Effector CD4-positive, alpha-beta T cell (primary cell): ENCODE measurements around the gene CHCHD2.
A peak's percentile ranks its signal among the peaks of the same experiment; 100 is the strongest.
"Not testable (repeated sequence)": the region's sequence is repeated elsewhere in the genome, so short reads cannot be mapped to it uniquely, and the experiment has no call there.

Experiments
- DNase-seq: peaks from one replicate; pipeline ENCODE4 v3.0.0-alpha.2; 2020
- total RNA-seq: gene quantifications from one replicate; lab custom pipeline; 2026; lab: John Stamatoyannopoulos, UW

The CHCHD2 gene, protein sequence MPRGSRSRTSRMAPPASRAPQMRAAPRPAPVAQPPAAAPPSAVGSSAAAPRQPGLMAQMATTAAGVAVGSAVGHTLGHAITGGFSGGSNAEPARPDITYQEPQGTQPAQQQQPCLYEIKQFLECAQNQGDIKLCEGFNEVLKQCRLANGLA
- total RNA-seq, result 98.3 reads per million, percentile 82 among the genes with 10 or more reads in this experiment

- peak; percentile 91 for DNase-seq
Measured at GRCh38 chr7:56106108-56107073, at the start of gene CHCHD2. Gene CHCHD2 (minus strand): TSS chr7:56106476. CDS start chr7:56106413, 63 bp downstream.

- not testable (repeated sequence) for DNase-seq
Measured at GRCh38 chr7:56131062-56131461, 24.8 kb upstream of the CHCHD2 start.

GRCh38 chr7:56127241-56127975 lies 21.1 kb upstream of the CHCHD2 start:
- DNase-seq, result no peak

- DNase-seq, result no peak
Measured at GRCh38 chr7:56125831-56126230, 19.6 kb upstream of the CHCHD2 start.

- DNase-seq, result no peak
Measured at GRCh38 chr7:56124981-56125380, 18.7 kb upstream of the CHCHD2 start.

DNA sequence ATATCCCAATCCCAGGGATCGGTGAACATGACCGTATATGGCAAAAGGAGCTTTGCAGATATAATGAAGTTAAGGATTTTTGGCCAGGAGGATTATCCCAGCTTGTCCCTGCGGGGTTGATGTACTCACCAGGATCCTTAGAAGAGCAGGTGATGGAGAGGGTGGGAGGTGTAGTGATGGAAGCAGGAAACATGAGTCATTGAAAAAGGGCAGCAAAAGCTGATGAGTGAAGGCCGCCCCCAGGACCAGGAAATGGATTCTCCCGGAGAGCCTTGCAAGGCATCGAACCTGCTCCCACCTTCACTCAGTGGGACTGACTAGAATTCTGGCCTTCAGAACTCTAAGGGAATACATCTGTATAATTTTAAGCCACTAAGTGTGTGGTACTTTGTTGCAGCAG lies 15.2 kb upstream of the CHCHD2 start:
- DNase-seq, result no peak

DNA sequence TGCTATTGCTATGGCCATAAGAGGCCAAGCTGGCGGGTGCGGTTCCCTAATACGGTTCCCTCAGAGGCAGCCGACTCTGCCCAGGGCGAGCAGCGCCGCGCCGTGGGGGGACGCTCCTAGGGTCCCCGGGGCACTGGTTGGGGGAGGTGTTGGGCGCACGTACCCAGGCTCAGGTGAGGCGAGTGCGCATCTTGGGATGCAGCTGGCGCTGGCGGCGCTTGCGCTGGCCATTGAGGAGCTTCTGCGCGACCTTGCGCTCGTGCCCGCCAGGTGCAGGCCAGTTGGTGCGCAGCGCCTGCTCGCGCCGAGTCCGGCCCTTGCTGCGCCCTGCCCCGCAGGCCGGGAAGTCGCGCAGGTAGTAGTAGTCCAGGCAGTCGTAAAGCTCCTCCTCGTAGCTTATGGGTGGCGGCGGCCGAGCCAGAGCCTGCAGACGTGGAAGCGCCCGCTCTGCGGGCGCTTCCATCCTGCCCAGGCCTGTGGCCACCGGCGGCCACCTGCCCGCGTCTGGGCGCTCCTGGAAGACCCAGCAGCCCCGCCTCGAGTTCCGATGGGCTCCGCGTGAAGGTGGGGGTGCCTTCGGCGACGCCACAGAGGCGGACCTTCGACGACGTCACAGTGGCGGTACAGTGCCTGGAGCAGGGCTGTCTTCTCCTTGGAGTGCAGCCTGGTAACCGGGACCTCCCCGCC lies 9.7 kb upstream of the CHCHD2 start, which contains the start of gene NUPR2:
Gene NUPR2 (minus strand): TSS at position 566 of the 687 bp plus-strand sequence. CDS start 103 bp downstream, at position 463.
- DNase-seq, result no peak

GRCh38 chr7:56112244-56112643 lies 6.0 kb upstream of the CHCHD2 start:
- DNase-seq, result not testable (repeated sequence)

DNA sequence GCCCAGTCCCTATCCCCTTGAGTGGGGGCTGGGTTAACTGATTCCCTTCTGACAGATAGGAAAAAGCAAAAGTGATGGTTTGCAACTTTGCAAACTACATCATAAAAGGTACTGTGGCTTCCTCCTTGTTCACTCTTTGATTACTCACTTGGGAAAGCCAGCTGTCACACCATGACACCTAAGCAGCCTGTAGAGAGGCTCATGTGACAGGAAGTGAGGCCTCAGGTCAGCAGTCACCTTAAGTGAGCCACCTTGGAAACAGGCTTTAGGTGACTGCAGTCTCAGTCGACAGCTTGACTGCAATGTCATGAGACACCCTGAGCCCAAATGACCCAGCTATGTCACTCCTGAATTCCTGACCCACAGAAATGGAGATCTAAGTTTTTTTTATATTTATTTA lies 4.3 kb upstream of the CHCHD2 start:
- no peak for DNase-seq

- no peak for DNase-seq
Measured at GRCh38 chr7:56107954-56108258, 1.6 kb upstream of the CHCHD2 start.

DNA sequence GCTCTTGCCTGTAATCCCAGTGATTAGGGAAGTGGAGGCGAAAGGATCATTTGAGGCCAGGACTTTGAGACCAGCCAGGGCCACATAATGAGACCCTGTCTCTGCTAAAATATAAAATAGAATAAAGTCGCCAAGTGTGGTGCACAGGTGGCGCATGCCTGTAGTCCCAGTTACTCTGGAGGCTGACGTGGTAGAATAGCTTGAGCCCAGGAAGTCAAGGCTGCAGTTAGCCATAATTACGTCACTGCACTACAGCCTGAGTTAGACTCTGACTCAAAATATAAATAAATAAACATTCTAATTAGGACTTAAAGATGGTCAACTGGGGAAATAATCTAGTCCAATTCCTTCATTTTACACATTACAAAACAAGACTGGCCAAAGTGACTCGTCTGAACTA lies 768 bp downstream of the CHCHD2 start:
- peak; percentile 7 for DNase-seq

- not testable (repeated sequence) for DNase-seq
Measured at GRCh38 chr7:56104138-56104537, 2.1 kb downstream of the CHCHD2 start.

GRCh38 chr7:56099653-56100052 lies 6.6 kb downstream of the CHCHD2 start:
- no peak for DNase-seq

- DNase-seq, result not testable (repeated sequence)
Measured at GRCh38 chr7:56098187-56099008, 7.9 kb downstream of the CHCHD2 start.

DNA sequence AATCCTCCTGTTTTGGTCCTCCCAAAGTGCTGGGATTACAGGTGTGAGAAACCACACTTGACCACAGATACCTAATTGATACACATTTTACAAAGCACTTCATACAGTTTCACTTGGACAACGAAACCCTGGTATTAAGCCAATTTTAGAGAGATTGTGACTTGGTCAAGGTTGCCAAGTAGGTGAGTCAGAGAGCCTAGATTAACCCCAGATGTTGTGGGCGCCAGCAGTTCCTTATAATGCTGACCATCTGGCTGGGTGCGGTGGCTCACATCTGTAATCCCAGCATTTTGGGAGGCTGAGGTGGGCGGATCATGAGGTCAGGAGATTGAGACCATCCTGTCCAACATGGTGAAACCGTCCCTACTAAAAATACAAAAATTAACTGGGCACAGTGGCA lies 8.6 kb downstream of the CHCHD2 start:
- no peak for DNase-seq

- DNase-seq, result no peak
Measured at GRCh38 chr7:56092789-56093531, 13.3 kb downstream of the CHCHD2 start, which contains the start of gene PHKG1. Gene PHKG1 (minus strand): TSS chr7:56092952. CDS start chr7:56088941, 4,011 bp downstream.

- DNase-seq, result not testable (repeated sequence)
Measured at GRCh38 chr7:56092388-56092787, 13.9 kb downstream of the CHCHD2 start.

DNA sequence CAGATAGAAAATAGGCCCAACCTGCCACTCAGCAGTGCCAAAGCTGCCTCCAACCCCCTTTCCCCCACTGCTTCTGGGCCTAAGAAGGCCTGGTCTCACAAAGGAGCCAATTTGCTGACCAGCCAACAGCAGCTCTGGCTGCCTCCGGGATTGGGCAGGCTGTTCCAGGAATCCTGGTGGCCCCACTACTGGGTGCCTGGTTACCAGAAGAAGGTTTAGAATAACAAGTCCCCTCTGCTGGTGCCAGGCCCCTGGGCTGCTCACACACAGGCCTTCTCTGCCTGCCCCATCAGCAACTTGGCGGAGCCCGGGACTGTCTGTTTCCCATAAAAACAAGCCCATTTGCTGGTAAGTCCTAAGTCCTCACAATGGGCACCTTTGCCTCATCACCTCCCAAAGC lies 14.7 kb downstream of the CHCHD2 start:
- no peak for DNase-seq

DNA sequence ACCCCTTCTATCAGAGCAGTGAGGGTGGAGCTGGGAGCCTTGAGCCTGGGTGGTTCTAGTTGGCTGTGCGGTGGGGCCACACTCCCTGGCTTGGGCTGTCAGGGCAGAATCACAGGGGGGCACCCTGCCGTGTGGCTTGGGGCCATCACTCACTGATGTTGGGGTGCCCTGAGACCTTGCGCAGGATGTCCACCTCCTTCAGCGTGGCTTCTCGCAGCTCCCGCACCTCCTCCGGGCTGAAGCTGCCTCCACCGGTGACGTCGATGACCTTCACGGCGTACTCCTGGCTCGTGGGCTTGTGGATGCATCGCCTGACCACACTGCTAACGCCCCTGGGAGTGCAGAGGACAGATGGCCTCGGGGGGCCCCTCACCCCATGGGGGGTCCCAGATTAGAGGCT lies 18.8 kb downstream of the CHCHD2 start:
- DNase-seq, result no peak

DNA sequence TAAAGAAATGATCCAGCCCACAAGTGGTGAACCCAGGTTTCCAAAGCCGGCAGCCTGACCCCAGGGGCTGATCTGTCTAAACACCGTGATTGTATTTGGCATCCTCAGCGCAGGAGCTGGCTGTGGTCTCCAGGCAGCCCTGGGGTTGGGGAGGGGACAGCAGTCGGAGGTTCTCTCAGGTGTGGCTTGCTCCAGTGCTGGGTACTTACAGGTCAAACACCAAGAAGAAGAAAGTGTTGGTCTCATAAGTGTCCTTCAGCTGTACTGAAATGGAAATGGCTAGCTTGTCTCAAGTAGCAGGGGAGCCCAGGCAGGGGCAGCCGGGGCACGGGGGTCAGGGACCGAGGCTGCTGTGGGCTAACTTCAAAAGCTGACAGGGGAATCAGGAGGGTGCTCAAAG lies 19.5 kb downstream of the CHCHD2 start:
- no peak for DNase-seq
